ENCODE results near the gene RUNX2. TPM values are rescaled to one million over a fixed set of nuclear protein-coding genes. Genes with fewer than 3 reads are reported as not detected.
"Not testable (repeated sequence)": the region's sequence is repeated elsewhere in the genome, so short reads cannot be mapped to it uniquely, and the experiment has no call there.

Gene RUNX2
- 10 to 100 TPM; 33.4 to 34.9 TPM for total RNA-seq

GRCh38 chr6:45327956-45328522 lies at the start of gene RUNX2:
RUNX2 (plus strand) TSS chr6:45328330; CDS start chr6:45328727, 397 bp downstream.
- H3K4me3 Mint-ChIP-seq = no peak within 1 kb of the TSS
- peaks cover 31% of the 10 kb centered on the region for H3K4me1 Mint-ChIP-seq (ENCODE audit: low read depth)
- no peaks in the 10 kb centered on the region for H3K36me3 Mint-ChIP-seq
- no peaks in the 10 kb centered on the region for H3K27me3 Mint-ChIP-seq
- H3K9me3 Mint-ChIP-seq = no peaks in the 10 kb centered on the region
- intact Hi-C loops (cut with micrococcal nuclease) = no loop called here
- ChIA-PET POLR2A (interaction anchor here (0.6 kb wide), 1 partner anchor 485 kb away, joined by 3 read pairs; no protein-coding TSS in a partner anchor), CTCF (interaction anchor here (0.8 kb wide), 1 partner anchor 43 kb away, joined by 3 read pairs; no protein-coding TSS in a partner anchor)
- no peak within 1 kb of the TSS for H3K27ac Mint-ChIP-seq
- no peak for DNase-seq

- H3K27me3 Mint-ChIP-seq = no peaks in the 10 kb centered on the region
- H3K4me1 Mint-ChIP-seq (ENCODE audit: low read depth) = no peaks in the 10 kb centered on the region
- H3K9me3 Mint-ChIP-seq = peaks cover 4% of the 10 kb centered on the region
- no peak overlapping the region for H3K27ac Mint-ChIP-seq
- DNase-seq = no peak
- H3K36me3 Mint-ChIP-seq = peaks cover 8% of the 10 kb centered on the region
- POLR2A ChIA-PET = no interaction called here
- CTCF ChIA-PET = no interaction called here
- intact Hi-C loops (cut with micrococcal nuclease) = no loop called here
- H3K4me3 Mint-ChIP-seq = no peak overlapping the region
These were observed 49.8 kb upstream of the RUNX2 start for GRCh38 chr6:45278367-45278766.

- intact Hi-C loops (cut with micrococcal nuclease); H3K36me3 Mint-ChIP-seq; POLR2A ChIA-PET; H3K9me3 Mint-ChIP-seq; CTCF ChIA-PET; H3K4me3 Mint-ChIP-seq; DNase-seq; H3K27me3 Mint-ChIP-seq; H3K27ac Mint-ChIP-seq; H3K4me1 Mint-ChIP-seq (ENCODE audit: low read depth): not testable (repeated sequence)
These were observed 41.4 kb upstream of the RUNX2 start for GRCh38 chr6:45286707-45287106.

- Mint-ChIP-seq H3K27ac (no peak overlapping the region), H3K27me3 (no peaks in the 10 kb centered on the region), H3K4me1 (ENCODE audit: low read depth) (peaks cover 26% of the 10 kb centered on the region), H3K36me3 (peaks cover 1% of the 10 kb centered on the region), H3K4me3 (no peak overlapping the region), H3K9me3 (peaks cover 9% of the 10 kb centered on the region)
- intact Hi-C loops (cut with micrococcal nuclease) = loop anchor here (10.0 kb wide), 1 partner anchor 425 kb away; no protein-coding TSS in a partner anchor
- POLR2A ChIA-PET = no interaction called here
- CTCF ChIA-PET = no interaction called here
- no peak for DNase-seq
These were observed 38.2 kb upstream of the RUNX2 start for GRCh38 chr6:45289751-45290514.

- intact Hi-C loops (cut with micrococcal nuclease) = loop anchor here (10.0 kb wide), 1 partner anchor 421 kb away; no protein-coding TSS in a partner anchor
- peaks cover 4% of the 10 kb centered on the region for H3K9me3 Mint-ChIP-seq
- no peaks in the 10 kb centered on the region for H3K36me3 Mint-ChIP-seq
- H3K4me1 Mint-ChIP-seq (ENCODE audit: low read depth) = peaks cover 26% of the 10 kb centered on the region
- peak overlapping the region; percentile 1 for H3K27ac Mint-ChIP-seq
- no peaks in the 10 kb centered on the region for H3K27me3 Mint-ChIP-seq
- DNase-seq = no peak
- H3K4me3 Mint-ChIP-seq = no peak overlapping the region
- CTCF ChIA-PET = interaction anchor here (0.6 kb wide), 1 partner anchor 148 kb away, joined by 3 read pairs; no protein-coding TSS in a partner anchor
- POLR2A ChIA-PET = no interaction called here
These were observed 34.8 kb upstream of the RUNX2 start for GRCh38 chr6:45293306-45293705.

- H3K9me3 Mint-ChIP-seq, H3K27me3 Mint-ChIP-seq, H3K36me3 Mint-ChIP-seq, POLR2A ChIA-PET, H3K27ac Mint-ChIP-seq, H3K4me3 Mint-ChIP-seq, DNase-seq: not testable (repeated sequence)
- H3K4me1 Mint-ChIP-seq (ENCODE audit: low read depth) = peaks cover 26% of the 10 kb centered on the region
- CTCF ChIA-PET = interaction anchor here (0.6 kb wide), 1 partner anchor 147 kb away, joined by 3 read pairs; no protein-coding TSS in a partner anchor
- intact Hi-C loops (cut with micrococcal nuclease) = loop anchor here (10.0 kb wide), 1 partner anchor 421 kb away; no protein-coding TSS in a partner anchor
These were observed 33.9 kb upstream of the RUNX2 start for GRCh38 chr6:45294065-45294701.

GRCh38 chr6:45297320-45297719 lies 30.8 kb upstream of the RUNX2 start:
- Mint-ChIP-seq H3K4me1 (ENCODE audit: low read depth) (peaks cover 26% of the 10 kb centered on the region), H3K27me3 (no peaks in the 10 kb centered on the region), H3K9me3 (peaks cover 4% of the 10 kb centered on the region), H3K27ac (no peak overlapping the region), H3K36me3 (no peaks in the 10 kb centered on the region), H3K4me3 (no peak overlapping the region)
- ChIA-PET POLR2A (no interaction called here), CTCF (no interaction called here)
- no peak for DNase-seq
- intact Hi-C loops (cut with micrococcal nuclease) = loop anchor here (10.0 kb wide), 1 partner anchor 417 kb away; no protein-coding TSS in a partner anchor

GRCh38 chr6:45299096-45299581 lies 29.0 kb upstream of the RUNX2 start:
- intact Hi-C loops (cut with micrococcal nuclease) = loop anchor here (10.0 kb wide), 1 partner anchor 416 kb away; no protein-coding TSS in a partner anchor
- no peaks in the 10 kb centered on the region for H3K36me3 Mint-ChIP-seq
- ChIA-PET CTCF (interaction anchor here (0.6 kb wide), 1 partner anchor 171 kb away, joined by 3 read pairs; no protein-coding TSS in a partner anchor), POLR2A (no interaction called here)
- no peak overlapping the region for H3K27ac Mint-ChIP-seq
- H3K27me3 Mint-ChIP-seq = no peaks in the 10 kb centered on the region
- peaks cover 6% of the 10 kb centered on the region for H3K9me3 Mint-ChIP-seq
- peaks cover 7% of the 10 kb centered on the region for H3K4me1 Mint-ChIP-seq (ENCODE audit: low read depth)
- no peak overlapping the region for H3K4me3 Mint-ChIP-seq
- DNase-seq = no peak

GRCh38 chr6:45300736-45301135 lies 27.4 kb upstream of the RUNX2 start:
- intact Hi-C loops (cut with micrococcal nuclease) = no loop called here
- no peaks in the 10 kb centered on the region for H3K27me3 Mint-ChIP-seq
- H3K4me1 Mint-ChIP-seq (ENCODE audit: low read depth) = no peaks in the 10 kb centered on the region
- H3K9me3 Mint-ChIP-seq = peaks cover 3% of the 10 kb centered on the region
- H3K36me3 Mint-ChIP-seq = no peaks in the 10 kb centered on the region
- no peak for DNase-seq
- H3K4me3 Mint-ChIP-seq = no peak overlapping the region
- H3K27ac Mint-ChIP-seq = no peak overlapping the region
- CTCF ChIA-PET = no interaction called here
- POLR2A ChIA-PET = no interaction called here

- H3K27ac Mint-ChIP-seq = no peak overlapping the region
- H3K36me3 Mint-ChIP-seq = peaks cover 3% of the 10 kb centered on the region
- H3K27me3 Mint-ChIP-seq = no peaks in the 10 kb centered on the region
- no peak overlapping the region for H3K4me3 Mint-ChIP-seq
- ChIA-PET CTCF (no interaction called here), POLR2A (no interaction called here)
- H3K4me1 Mint-ChIP-seq (ENCODE audit: low read depth) = no peaks in the 10 kb centered on the region
- H3K9me3 Mint-ChIP-seq = peaks cover 5% of the 10 kb centered on the region
- intact Hi-C loops (cut with micrococcal nuclease) = no loop called here
- DNase-seq = no peak
These were observed 26.6 kb upstream of the RUNX2 start for GRCh38 chr6:45301348-45302142.

GRCh38 chr6:45302832-45303231 lies 25.3 kb upstream of the RUNX2 start:
- CTCF ChIA-PET = no interaction called here

GRCh38 chr6:45305546-45305945 lies 22.6 kb upstream of the RUNX2 start:
- DNase-seq = no peak
- H3K27ac Mint-ChIP-seq = no peak overlapping the region
- no peaks in the 10 kb centered on the region for H3K27me3 Mint-ChIP-seq
- POLR2A ChIA-PET = no interaction called here
- H3K9me3 Mint-ChIP-seq = peaks cover 5% of the 10 kb centered on the region
- peaks cover 3% of the 10 kb centered on the region for H3K36me3 Mint-ChIP-seq
- CTCF ChIA-PET = no interaction called here
- H3K4me1 Mint-ChIP-seq (ENCODE audit: low read depth) = peaks cover 11% of the 10 kb centered on the region
- H3K4me3 Mint-ChIP-seq = no peak overlapping the region
- intact Hi-C loops (cut with micrococcal nuclease) = no loop called here

More at GRCh38 chr6:45302832-45303231, 25.3 kb upstream of the RUNX2 start:
- no peak for DNase-seq
- intact Hi-C loops (cut with micrococcal nuclease) = no loop called here
- no peaks in the 10 kb centered on the region for H3K27me3 Mint-ChIP-seq
- POLR2A ChIA-PET = no interaction called here
- no peaks in the 10 kb centered on the region for H3K4me1 Mint-ChIP-seq (ENCODE audit: low read depth)
- H3K9me3 Mint-ChIP-seq = peaks cover 5% of the 10 kb centered on the region
- H3K36me3 Mint-ChIP-seq = peaks cover 3% of the 10 kb centered on the region
- no peak overlapping the region for H3K27ac Mint-ChIP-seq
- H3K4me3 Mint-ChIP-seq = no peak overlapping the region
